H9 (cell line): ENCODE results near the gene ITLN1. TPM values are rescaled to one million over a fixed set of nuclear protein-coding genes. Genes with fewer than 3 reads are reported as not detected.

Experiments used
- DNase-seq: peaks from one replicate; pipeline ENCODE4 v3.0.0-alpha.2; 2017
- H2AFZ ChIP-seq: one replicate; pipeline ENCODE4 v1.6.1; 2013; ENCODE audit warnings: mild to moderate bottlenecking, low read length, control low read depth, moderate library complexity
- H2AK5ac ChIP-seq: 2 replicates; pipeline ENCODE4 v1.6.1; 2013; ENCODE audit warnings: low read length, control low read depth, mixed read lengths; ENCODE audit not compliant: insufficient read length
- H2BK120ac ChIP-seq: one replicate; pipeline ENCODE4 v1.6.1; 2013; ENCODE audit warnings: low read depth, mild to moderate bottlenecking, low read length, control low read depth, inconsistent platforms; ENCODE audit not compliant: poor library complexity, severe bottlenecking
- H2BK12ac ChIP-seq: 2 replicates; pipeline ENCODE4 v1.6.1; 2013; ENCODE audit warnings: low read length, control low read depth, mixed read lengths, low read depth; ENCODE audit not compliant: insufficient read length
- H2BK15ac ChIP-seq: 2 replicates; pipeline ENCODE4 v1.6.1; 2013; ENCODE audit warnings: low read depth, low read length, control low read depth
- H2BK20ac ChIP-seq: one replicate; pipeline ENCODE4 v1.6.1; 2013; ENCODE audit warnings: low read depth, mild to moderate bottlenecking, low read length, control low read depth, inconsistent platforms; ENCODE audit not compliant: poor library complexity, severe bottlenecking
- H2BK5ac ChIP-seq: 2 replicates; pipeline ENCODE4 v1.6.1; 2013; ENCODE audit warnings: low read length, control low read depth, mixed read lengths; ENCODE audit not compliant: insufficient read length
- H3K14ac ChIP-seq: 2 replicates; pipeline ENCODE4 v1.6.1; 2013; ENCODE audit warnings: low read length, control low read depth; ENCODE audit not compliant: insufficient read depth
- H3K18ac ChIP-seq: 2 replicates; pipeline ENCODE4 v1.6.1; 2013; ENCODE audit warnings: low read depth, mild to moderate bottlenecking, mixed read lengths, low read length, control low read depth; ENCODE audit not compliant: insufficient read length
- H3K23ac ChIP-seq: 2 replicates; pipeline ENCODE4 v1.6.1; 2013; ENCODE audit warnings: low read length, control low read depth, mixed read lengths, low read depth; ENCODE audit not compliant: insufficient read length
- H3K23me2 ChIP-seq: 2 replicates; pipeline ENCODE4 v1.6.1; 2013; ENCODE audit warnings: low read depth, mild to moderate bottlenecking, mixed read lengths, low read length, control low read depth; ENCODE audit not compliant: insufficient read length, poor library complexity, severe bottlenecking
- H3K27ac ChIP-seq: 2 replicates; pipeline ENCODE4 v1.5.1; 2013; ENCODE audit warnings: low read length, control low read depth, mixed read lengths, low read depth; ENCODE audit not compliant: insufficient read length
- H3K27me3 ChIP-seq: 2 replicates; pipeline ENCODE4 v1.6.1; 2013; ENCODE audit warnings: low read length, control low read depth, inconsistent platforms; ENCODE audit not compliant: insufficient read depth
- H3K4ac ChIP-seq: 2 replicates; pipeline ENCODE4 v1.6.1; 2013; ENCODE audit warnings: low read depth, mild to moderate bottlenecking, control low read depth, inconsistent platforms, low read length, moderate library complexity
- H3K4me1 ChIP-seq: 2 replicates; pipeline ENCODE4 v1.6.1; 2013; ENCODE audit warnings: low read length, control low read depth, inconsistent platforms; ENCODE audit not compliant: insufficient read depth
- H3K4me2 ChIP-seq: 2 replicates; pipeline ENCODE4 v1.6.1; 2013; ENCODE audit warnings: low read length, control low read depth, mixed read lengths; ENCODE audit not compliant: insufficient read length, insufficient read depth
- H3K56ac ChIP-seq: 2 replicates; pipeline ENCODE4 v1.6.1; 2013; ENCODE audit warnings: low read depth, mild to moderate bottlenecking, mixed read lengths, low read length, control low read depth; ENCODE audit not compliant: insufficient read length
- H3K79me1 ChIP-seq: 2 replicates; pipeline ENCODE4 v1.6.1; 2013; ENCODE audit warnings: low read depth, mild to moderate bottlenecking, moderate library complexity, low read length, control low read depth, inconsistent platforms; ENCODE audit not compliant: insufficient read depth, poor library complexity, severe bottlenecking
- H3K79me2 ChIP-seq: 2 replicates; pipeline ENCODE4 v1.6.1; 2013; ENCODE audit warnings: low read length, control low read depth, inconsistent platforms; ENCODE audit not compliant: insufficient read depth
- H3K9ac ChIP-seq: 2 replicates; pipeline ENCODE4 v1.6.1; 2013; ENCODE audit warnings: low read length, control low read depth, mixed read lengths; ENCODE audit not compliant: insufficient read length; ENCODE audit errors: extremely low read depth
- H3K9me3 ChIP-seq: one replicate; pipeline ENCODE4 v1.6.1; 2013; ENCODE audit warnings: low read depth, low read length, inconsistent platforms; ENCODE audit not compliant: control insufficient read depth
- H3T11ph ChIP-seq: one replicate; pipeline ENCODE4 v1.6.1; 2013; ENCODE audit warnings: mild to moderate bottlenecking, low read length, control low read depth, inconsistent platforms
- H4K20me1 ChIP-seq: one replicate; pipeline ENCODE4 v1.6.1; 2013; ENCODE audit not compliant: control insufficient read depth, insufficient read length, insufficient read depth
- H4K5ac ChIP-seq: 2 replicates; pipeline ENCODE4 v1.6.1; 2013; ENCODE audit warnings: low read depth, mild to moderate bottlenecking, mixed read lengths, low read length, control low read depth; ENCODE audit not compliant: insufficient read length
- H4K8ac ChIP-seq: replicated peaks from 2 replicates; pipeline ENCODE4 v1.6.1; 2013; ENCODE audit warnings: low read length, control low read depth, mixed read lengths, low read depth; ENCODE audit not compliant: insufficient read length
- H4K91ac ChIP-seq: 2 replicates; pipeline ENCODE4 v1.6.1; 2013; ENCODE audit warnings: low read depth, mild to moderate bottlenecking, moderate library complexity, mixed read lengths, low read length, control low read depth; ENCODE audit not compliant: insufficient read length
- H3K27ac Mint-ChIP-seq, 3 experiments: 2 replicates in 2 of 3; 3 replicates in 1 of 3; pipeline ENCODE4 v1.8.0; 2020 to 2021; ENCODE audit warnings: mixed read lengths in 3 of 3, mild to moderate bottlenecking in 1 of 3, moderate library complexity in 1 of 3
- H3K27me3 Mint-ChIP-seq: 2 replicates; pipeline ENCODE4 v1.8.0; 2021; ENCODE audit warnings: low read depth, mild to moderate bottlenecking, moderate library complexity, mixed read lengths
- H3K36me3 Mint-ChIP-seq, 3 experiments: 2 replicates in 2 of 3; 3 replicates in 1 of 3; pipeline ENCODE4 v1.8.0; 2020 to 2021; ENCODE audit warnings: low read depth in 3 of 3, mixed read lengths in 3 of 3; ENCODE audit not compliant: insufficient read depth in 1 of 3
- H3K4me1 Mint-ChIP-seq, 2 experiments: 2 replicates each; pipeline ENCODE4 v1.8.0; 2020; ENCODE audit warnings: mixed read lengths in 2 of 2
- H3K4me3 Mint-ChIP-seq, 2 experiments: 2 replicates in 1 of 2; 3 replicates in 1 of 2; pipeline ENCODE4 v1.8.0; 2020 to 2021; ENCODE audit warnings: mild to moderate bottlenecking in 2 of 2, mixed read lengths in 2 of 2, moderate library complexity in 1 of 2
- H3K9me3 Mint-ChIP-seq, 2 experiments: 2 replicates in 1 of 2; 3 replicates in 1 of 2; pipeline ENCODE4 v1.8.0; 2020; ENCODE audit warnings: mild to moderate bottlenecking in 2 of 2, mixed read lengths in 2 of 2, moderate library complexity in 1 of 2
- WGBS: extraction: QIAGEN DNeasy Blood & Tissue Kit; methylation state at CpG from one replicate; pipeline ENCODE4 v1.1.7; 2013; ENCODE audit warnings: missing lambda C conversion rate, low lambda C conversion rate, mixed read lengths; ENCODE audit not compliant: insufficient read length; ENCODE audit errors: extremely low coverage; 5-methylcytosine and 5-hydroxymethylcytosine counted together
- total RNA-seq: library from RNA; stranded (reverse); gene quantifications from 2 replicates; pipeline ENCODE4 v1.2.1, GENCODE V29; 2021
- TF ChIP-seq, protein P1 (sequence below): fragments of 200-600 bp; sonication (generic); conservative IDR thresholded peaks from 3 replicates; pipeline ENCODE4 v1.8.0; 2021; ENCODE audit warnings: antibody characterized with exemption, mild to moderate bottlenecking

ITLN1 gene
- total RNA-seq, 1 experiment from 2014 or later, result not detected

DNA sequence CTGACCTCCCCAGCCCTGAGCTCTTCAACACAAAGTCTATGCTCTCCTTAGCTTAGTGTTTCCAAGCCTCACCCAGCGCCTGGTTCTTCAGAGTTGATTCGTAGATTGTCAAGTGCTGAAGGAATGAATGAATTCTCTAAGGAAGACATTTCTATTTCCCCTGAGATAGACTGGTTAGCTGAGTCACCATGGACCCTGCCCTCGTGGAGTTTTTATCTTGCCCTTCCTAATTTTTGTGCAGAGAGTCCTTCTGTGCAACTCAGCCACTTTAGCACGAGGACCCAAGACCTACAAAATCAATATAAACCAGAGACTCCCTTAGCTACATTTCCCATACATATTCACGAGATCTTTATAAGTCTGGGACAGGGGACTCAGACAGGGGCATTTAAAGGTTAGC, 19.6 kb downstream of the ITLN1 start:
- Histone ChIP-seq H3T11ph (no peak overlapping the region), H3K23ac (no peak overlapping the region), H2BK120ac (no peak overlapping the region), H3K4me1 (no peaks in the 10 kb centered on the region), H2AK5ac (no peak overlapping the region), H3K56ac (no peak overlapping the region), H4K20me1 (no peaks in the 10 kb centered on the region), H2BK12ac (no peak overlapping the region), H2AFZ (no peak overlapping the region), H3K9me3 (no peaks in the 10 kb centered on the region), H3K23me2 (no peaks in the 10 kb centered on the region), H3K27me3 (no peaks in the 10 kb centered on the region), H4K91ac (no peak overlapping the region), H4K5ac (no peak overlapping the region), H3K27ac (no peak overlapping the region), H3K4ac (no peak overlapping the region), H3K9ac (no peak overlapping the region), H3K79me1 (no peaks in the 10 kb centered on the region), H2BK5ac (no peak overlapping the region), H3K79me2 (no peaks in the 10 kb centered on the region), H3K4me2 (no peak overlapping the region), H2BK20ac (no peak overlapping the region), H3K18ac (no peak overlapping the region), H4K8ac (no peak overlapping the region), H3K14ac (no peak overlapping the region), H2BK15ac (no peak overlapping the region)
- Mint-ChIP-seq H3K27me3 (peaks cover 3% of the 10 kb centered on the region; the same call in 1 of the 2 replicates), H3K27ac (no peak overlapping the region), H3K36me3 (no peaks in the 10 kb centered on the region), H3K4me3 (no peak overlapping the region), H3K4me1 (0 out of 4 replicates have a peak, but pooled peaks cover 0 to 3% of the 10 kb centered on the region in 2 experiments), H3K9me3 (no peaks in the 10 kb centered on the region)
- WGBS, result no CpG with 5 or more reads among the region's 5 CpGs
- no peak for DNase-seq
- TF ChIP-seq, protein P1, sequence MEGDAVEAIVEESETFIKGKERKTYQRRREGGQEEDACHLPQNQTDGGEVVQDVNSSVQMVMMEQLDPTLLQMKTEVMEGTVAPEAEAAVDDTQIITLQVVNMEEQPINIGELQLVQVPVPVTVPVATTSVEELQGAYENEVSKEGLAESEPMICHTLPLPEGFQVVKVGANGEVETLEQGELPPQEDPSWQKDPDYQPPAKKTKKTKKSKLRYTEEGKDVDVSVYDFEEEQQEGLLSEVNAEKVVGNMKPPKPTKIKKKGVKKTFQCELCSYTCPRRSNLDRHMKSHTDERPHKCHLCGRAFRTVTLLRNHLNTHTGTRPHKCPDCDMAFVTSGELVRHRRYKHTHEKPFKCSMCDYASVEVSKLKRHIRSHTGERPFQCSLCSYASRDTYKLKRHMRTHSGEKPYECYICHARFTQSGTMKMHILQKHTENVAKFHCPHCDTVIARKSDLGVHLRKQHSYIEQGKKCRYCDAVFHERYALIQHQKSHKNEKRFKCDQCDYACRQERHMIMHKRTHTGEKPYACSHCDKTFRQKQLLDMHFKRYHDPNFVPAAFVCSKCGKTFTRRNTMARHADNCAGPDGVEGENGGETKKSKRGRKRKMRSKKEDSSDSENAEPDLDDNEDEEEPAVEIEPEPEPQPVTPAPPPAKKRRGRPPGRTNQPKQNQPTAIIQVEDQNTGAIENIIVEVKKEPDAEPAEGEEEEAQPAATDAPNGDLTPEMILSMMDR, result no peak
